Choroid plexus epithelial cell (primary cell): Measurements from ENCODE around the gene ATG101.

Experiments used
- DNase-seq: peaks from one replicate; pipeline ENCODE4 v3.0.0-alpha.2; 2010; ENCODE audit warnings: low read depth
- H3K4me3 ChIP-seq: 2 replicates; pipeline ENCODE4 v1.5.1; 2011; ENCODE audit warnings: low read depth, mild to moderate bottlenecking, control low read depth, low read length, moderate library complexity
- TF ChIP-seq, protein P1 (sequence below): conservative IDR thresholded peaks from 2 replicates; pipeline ENCODE4 v1.5.1; 2011; ENCODE audit warnings: low read depth, mild to moderate bottlenecking, control low read depth, inconsistent platforms, low read length, moderate library complexity

ATG101 gene

DNA sequence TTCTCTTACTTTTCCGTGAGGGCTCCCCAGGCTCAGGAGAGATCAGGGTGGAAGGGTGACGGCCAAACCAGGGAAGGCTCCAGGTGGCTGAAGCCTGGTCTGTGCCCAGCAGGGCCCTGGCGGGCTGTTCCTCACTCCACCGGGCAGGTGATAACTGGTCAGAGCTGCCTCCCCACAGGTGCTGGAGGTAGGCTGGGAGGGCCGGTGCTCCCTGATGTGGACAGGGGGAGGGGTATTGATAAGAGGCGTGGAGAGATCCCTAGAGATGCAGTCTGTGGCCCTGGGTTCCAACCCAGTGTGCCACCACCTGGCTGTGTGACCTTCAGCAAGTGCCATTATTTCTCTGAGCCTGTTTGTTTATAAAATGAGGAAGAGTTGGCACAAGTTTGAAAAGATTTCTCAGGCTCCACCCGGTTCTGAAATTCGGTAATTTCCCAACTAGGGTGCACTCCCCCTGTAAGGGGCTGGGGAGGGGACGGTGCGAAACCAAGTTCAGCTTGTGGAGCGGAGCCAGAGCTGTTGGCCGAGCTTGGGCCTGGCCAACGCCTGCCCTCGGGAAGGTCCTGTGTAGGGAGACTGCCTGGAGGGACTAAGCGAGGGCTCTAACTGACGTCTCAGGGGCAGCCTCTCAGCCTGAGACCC is 19.5 kb upstream of the ATG101 start:
- peak overlapping the region; percentile 66 for H3K4me3 ChIP-seq
- DNase-seq = no peak
- TF ChIP-seq, protein P1, sequence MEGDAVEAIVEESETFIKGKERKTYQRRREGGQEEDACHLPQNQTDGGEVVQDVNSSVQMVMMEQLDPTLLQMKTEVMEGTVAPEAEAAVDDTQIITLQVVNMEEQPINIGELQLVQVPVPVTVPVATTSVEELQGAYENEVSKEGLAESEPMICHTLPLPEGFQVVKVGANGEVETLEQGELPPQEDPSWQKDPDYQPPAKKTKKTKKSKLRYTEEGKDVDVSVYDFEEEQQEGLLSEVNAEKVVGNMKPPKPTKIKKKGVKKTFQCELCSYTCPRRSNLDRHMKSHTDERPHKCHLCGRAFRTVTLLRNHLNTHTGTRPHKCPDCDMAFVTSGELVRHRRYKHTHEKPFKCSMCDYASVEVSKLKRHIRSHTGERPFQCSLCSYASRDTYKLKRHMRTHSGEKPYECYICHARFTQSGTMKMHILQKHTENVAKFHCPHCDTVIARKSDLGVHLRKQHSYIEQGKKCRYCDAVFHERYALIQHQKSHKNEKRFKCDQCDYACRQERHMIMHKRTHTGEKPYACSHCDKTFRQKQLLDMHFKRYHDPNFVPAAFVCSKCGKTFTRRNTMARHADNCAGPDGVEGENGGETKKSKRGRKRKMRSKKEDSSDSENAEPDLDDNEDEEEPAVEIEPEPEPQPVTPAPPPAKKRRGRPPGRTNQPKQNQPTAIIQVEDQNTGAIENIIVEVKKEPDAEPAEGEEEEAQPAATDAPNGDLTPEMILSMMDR = no peak

DNA sequence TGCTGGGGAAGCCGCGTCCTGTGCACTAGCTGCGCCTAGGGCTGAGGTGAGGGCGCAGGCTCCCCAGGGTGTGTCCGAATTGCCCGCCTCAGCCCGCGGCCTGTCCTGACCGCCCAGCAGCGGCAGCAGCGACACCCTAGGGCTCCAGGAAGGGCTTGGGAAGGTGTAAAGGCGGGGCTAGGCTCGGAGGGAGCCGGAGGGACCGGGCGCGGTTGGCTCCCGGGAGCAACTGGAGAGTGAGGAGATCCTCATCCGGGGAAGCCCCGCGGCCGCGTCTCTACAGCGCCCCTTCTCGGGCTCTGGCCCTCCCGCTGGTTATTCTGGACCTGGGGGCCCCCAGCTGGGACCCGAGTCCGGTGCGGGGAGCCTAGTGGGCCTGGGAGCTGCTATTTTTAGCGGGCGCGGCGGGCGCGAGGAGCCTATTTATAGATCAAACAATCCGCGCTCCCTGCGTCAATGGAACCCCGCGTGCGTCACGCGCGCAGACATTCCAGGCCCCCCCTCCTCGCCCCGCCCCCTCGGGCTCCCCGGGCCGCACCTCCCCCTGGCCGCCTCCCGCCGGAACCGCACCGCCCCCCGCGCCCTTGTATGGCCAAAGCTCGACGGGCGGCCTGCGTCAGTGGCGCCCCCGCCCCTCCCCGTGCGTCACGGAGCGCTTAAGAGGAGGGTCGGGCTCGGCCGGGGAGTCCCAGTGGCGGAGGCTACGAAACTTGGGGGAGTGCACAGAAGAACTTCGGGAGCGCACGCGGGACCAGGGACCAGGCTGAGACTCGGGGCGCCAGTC is 18.8 kb upstream of the ATG101 start, which contains the start of gene NR4A1:
TSS of gene NR4A1 (plus strand) at position 685 of the 784 bp plus-strand sequence. CDS start 2,887 bp downstream, outside the sequence.
- TF ChIP-seq, protein P1 = peak; percentile 28
- H3K4me3 ChIP-seq = peak within 1 kb of the TSS; percentile 66
- DNase-seq = peak; percentile 96

GRCh38 chr12:52052468-52053186 is 17.2 kb upstream of the ATG101 start:
- peak overlapping the region; percentile 65 for H3K4me3 ChIP-seq
- TF ChIP-seq, protein P1 = no peak
- no peak for DNase-seq

- TF ChIP-seq, protein P1 = no peak
- no peak overlapping the region for H3K4me3 ChIP-seq
- no peak for DNase-seq
These were observed 16.1 kb upstream of the ATG101 start for GRCh38 chr12:52053536-52054209.

- TF ChIP-seq, protein P1 = no peak
- DNase-seq = no peak
- no peak overlapping the region for H3K4me3 ChIP-seq
These were observed 15.4 kb upstream of the ATG101 start for GRCh38 chr12:52054231-52054832.
